OCI-LY3 (cell line): ENCODE results near the gene RREB1.

Experiments
- CTCF ChIP-seq: fragments of 200-600, 300-600 bp; sonication (generic); IDR thresholded peaks from 2 replicates; pipeline ENCODE4 v1.5.1; 2014; ENCODE audit warnings: antibody characterized with exemption, low read length, low read depth
- EZH2phosphoT487 ChIP-seq: fragments of 200-600 bp; shearing (Covaris generic); IDR thresholded peaks from 2 replicates; pipeline ENCODE4 v1.6.1; 2018; ENCODE audit warnings: antibody characterized with exemption, mixed run types, low read depth

GRCh38 chr6:7165002-7165889 is 57.5 kb downstream of the RREB1 start:
- TF ChIP-seq CTCF (no peak), EZH2phosphoT487 (no peak)
